Endodermal cell (in vitro differentiated cells): ENCODE measurements around the gene HIC1. TPM values are rescaled to one million over a fixed set of nuclear protein-coding genes. Genes with fewer than 3 reads are reported as not detected.

ENCODE experiments used
- DNase-seq: peaks from one replicate; pipeline ENCODE4 v3.0.0-alpha.2; 2017
- H3K27ac ChIP-seq: 2 replicates; pipeline ENCODE4 v1.5.1; 2013; ENCODE audit warnings: mild to moderate bottlenecking, low read depth, low read length, moderate library complexity
- H3K27me3 ChIP-seq: 2 replicates; pipeline ENCODE4 v1.6.1; 2013; ENCODE audit warnings: mild to moderate bottlenecking, low read length, moderate library complexity; ENCODE audit not compliant: insufficient read depth, control insufficient read depth, poor library complexity, severe bottlenecking
- H3K36me3 ChIP-seq: 2 replicates; pipeline ENCODE4 v1.7.0; 2013; ENCODE audit warnings: mild to moderate bottlenecking, low read length, moderate library complexity; ENCODE audit not compliant: control insufficient read depth, insufficient read depth
- H3K4me1 ChIP-seq: one replicate; pipeline ENCODE4 v1.7.0; 2013; ENCODE audit warnings: low read length; ENCODE audit not compliant: control insufficient read depth, insufficient read depth
- H3K4me3 ChIP-seq: 2 replicates; pipeline ENCODE4 v1.5.1; 2013; ENCODE audit warnings: mild to moderate bottlenecking, low read length, moderate library complexity
- H3K9ac ChIP-seq: 2 replicates; pipeline ENCODE4 v1.6.1; 2013; ENCODE audit warnings: mild to moderate bottlenecking, low read length, moderate library complexity; ENCODE audit not compliant: poor library complexity, severe bottlenecking; ENCODE audit errors: extremely low read depth
- H3K9me3 ChIP-seq: 2 replicates; pipeline ENCODE4 v1.6.1; 2013; ENCODE audit warnings: mild to moderate bottlenecking, low read length, moderate library complexity; ENCODE audit not compliant: control insufficient read depth
- H3K27ac Mint-ChIP-seq: 2 replicates; pipeline ENCODE4 v1.8.0; 2020; ENCODE audit warnings: mixed read lengths
- H3K27me3 Mint-ChIP-seq: 2 replicates; pipeline ENCODE4 v1.8.0; 2021; ENCODE audit warnings: mild to moderate bottlenecking, mixed read lengths; ENCODE audit not compliant: insufficient read depth
- H3K36me3 Mint-ChIP-seq: 2 replicates; pipeline ENCODE4 v1.8.0; 2020; ENCODE audit warnings: low read depth, mixed read lengths
- H3K4me1 Mint-ChIP-seq: 2 replicates; pipeline ENCODE4 v1.8.0; 2020; ENCODE audit warnings: mixed read lengths
- H3K4me3 Mint-ChIP-seq: 2 replicates; pipeline ENCODE4 v1.8.0; 2020; ENCODE audit warnings: mild to moderate bottlenecking, moderate library complexity, mixed read lengths
- H3K9me3 Mint-ChIP-seq: 2 replicates; pipeline ENCODE4 v1.8.0; 2020; ENCODE audit warnings: mild to moderate bottlenecking, mixed read lengths
- WGBS, 2 experiments: methylation state at CpG; one replicate each; pipeline versions ENCODE4 v1.1.5 to v1.1.7; 2013; ENCODE audit warnings: missing lambda C conversion rate in 2 of 2, mixed read lengths in 1 of 2; ENCODE audit not compliant: insufficient coverage in 1 of 2, insufficient read length in 1 of 2; 5-methylcytosine and 5-hydroxymethylcytosine counted together
- total RNA-seq, 2 donors: library from RNA; stranded (reverse); fragmentation: NEBNext Ultra II Directional in 1 of 2; extraction: Animal tissue kit (Norgen Biotek cat#: 25700) in 1 of 2; gene quantifications; 2 replicates in 1 of 2; 3 replicates in 1 of 2; pipeline ENCODE4 v1.2.1, GENCODE V29; 2021
- TF ChIP-seq, protein P1 (sequence below): fragments of 200-600 bp; sonication (generic); conservative IDR thresholded peaks from 2 replicates; pipeline ENCODE4 v1.5.0; 2021; ENCODE audit warnings: antibody characterized with exemption, mild to moderate bottlenecking

HIC1 gene
- total RNA-seq, 2 donors from 2014 or later, result 0.13 to 0.57 TPM

DNA sequence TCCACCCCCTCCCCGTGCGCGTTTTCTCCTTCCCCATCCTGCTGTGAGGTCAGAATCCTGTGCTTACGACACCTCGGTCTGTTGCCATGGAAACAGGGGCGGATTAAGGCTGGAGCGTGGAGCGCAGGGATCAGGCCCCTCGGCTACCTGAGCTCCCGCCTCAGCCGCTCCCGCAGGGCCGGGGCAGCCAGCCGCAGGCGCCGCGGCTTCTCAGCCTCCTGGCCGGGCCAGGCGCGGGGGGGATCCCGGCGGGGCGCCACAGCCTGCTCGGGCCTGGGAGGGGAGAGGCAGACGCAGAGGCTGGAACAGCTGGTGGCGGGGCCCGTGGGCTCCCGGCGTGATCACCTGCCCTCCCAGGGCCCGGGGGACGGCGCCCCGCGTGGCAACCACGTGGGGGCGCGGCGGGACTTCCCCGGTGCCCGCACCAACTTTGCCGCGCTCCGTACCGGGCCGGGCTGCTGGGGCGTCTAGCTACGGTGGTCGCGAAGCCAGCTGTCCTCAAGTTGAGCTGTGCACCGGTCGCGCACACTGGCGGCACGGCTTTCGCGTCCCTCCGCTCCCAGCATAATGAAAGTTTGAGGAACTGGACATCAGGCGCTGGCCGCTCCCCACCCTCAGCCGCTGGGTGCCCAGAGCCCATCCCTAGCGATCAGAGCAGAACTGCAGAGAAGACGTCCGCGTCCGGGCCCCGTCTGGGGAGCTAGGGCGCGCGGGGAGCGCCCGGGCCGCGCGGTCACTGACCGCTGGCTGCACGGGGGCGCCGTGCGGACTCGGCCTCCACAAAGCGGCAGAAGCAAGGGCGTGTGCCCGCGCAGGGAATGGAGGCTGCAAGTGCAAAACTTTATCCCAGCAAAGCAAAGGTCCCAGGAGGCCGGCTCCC is 31.0 kb upstream of the HIC1 start:
- Mint-ChIP-seq H3K36me3 (no peaks in the 10 kb centered on the region), H3K27me3 (peaks cover 85% of the 10 kb centered on the region), H3K27ac (no peak overlapping the region), H3K9me3 (peaks cover 4% of the 10 kb centered on the region), H3K4me1 (peaks cover 22% of the 10 kb centered on the region), H3K4me3 (peak overlapping the region; percentile 72)
- Histone ChIP-seq H3K4me1 (no peaks in the 10 kb centered on the region), H3K9me3 (no peaks in the 10 kb centered on the region), H3K27me3 (peaks cover 12% of the 10 kb centered on the region), H3K27ac (no peak overlapping the region), H3K4me3 (peak overlapping the region; percentile 86), H3K9ac (peak overlapping the region; percentile 75), H3K36me3 (peaks cover 10% of the 10 kb centered on the region)
- 1 to 2% methylated on average over 26 to 85 of the region's 85 CpGs for WGBS, 2 experiments
- TF ChIP-seq, protein P1, sequence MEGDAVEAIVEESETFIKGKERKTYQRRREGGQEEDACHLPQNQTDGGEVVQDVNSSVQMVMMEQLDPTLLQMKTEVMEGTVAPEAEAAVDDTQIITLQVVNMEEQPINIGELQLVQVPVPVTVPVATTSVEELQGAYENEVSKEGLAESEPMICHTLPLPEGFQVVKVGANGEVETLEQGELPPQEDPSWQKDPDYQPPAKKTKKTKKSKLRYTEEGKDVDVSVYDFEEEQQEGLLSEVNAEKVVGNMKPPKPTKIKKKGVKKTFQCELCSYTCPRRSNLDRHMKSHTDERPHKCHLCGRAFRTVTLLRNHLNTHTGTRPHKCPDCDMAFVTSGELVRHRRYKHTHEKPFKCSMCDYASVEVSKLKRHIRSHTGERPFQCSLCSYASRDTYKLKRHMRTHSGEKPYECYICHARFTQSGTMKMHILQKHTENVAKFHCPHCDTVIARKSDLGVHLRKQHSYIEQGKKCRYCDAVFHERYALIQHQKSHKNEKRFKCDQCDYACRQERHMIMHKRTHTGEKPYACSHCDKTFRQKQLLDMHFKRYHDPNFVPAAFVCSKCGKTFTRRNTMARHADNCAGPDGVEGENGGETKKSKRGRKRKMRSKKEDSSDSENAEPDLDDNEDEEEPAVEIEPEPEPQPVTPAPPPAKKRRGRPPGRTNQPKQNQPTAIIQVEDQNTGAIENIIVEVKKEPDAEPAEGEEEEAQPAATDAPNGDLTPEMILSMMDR, result peak; percentile 13
- DNase-seq, result peak; percentile 97

DNA sequence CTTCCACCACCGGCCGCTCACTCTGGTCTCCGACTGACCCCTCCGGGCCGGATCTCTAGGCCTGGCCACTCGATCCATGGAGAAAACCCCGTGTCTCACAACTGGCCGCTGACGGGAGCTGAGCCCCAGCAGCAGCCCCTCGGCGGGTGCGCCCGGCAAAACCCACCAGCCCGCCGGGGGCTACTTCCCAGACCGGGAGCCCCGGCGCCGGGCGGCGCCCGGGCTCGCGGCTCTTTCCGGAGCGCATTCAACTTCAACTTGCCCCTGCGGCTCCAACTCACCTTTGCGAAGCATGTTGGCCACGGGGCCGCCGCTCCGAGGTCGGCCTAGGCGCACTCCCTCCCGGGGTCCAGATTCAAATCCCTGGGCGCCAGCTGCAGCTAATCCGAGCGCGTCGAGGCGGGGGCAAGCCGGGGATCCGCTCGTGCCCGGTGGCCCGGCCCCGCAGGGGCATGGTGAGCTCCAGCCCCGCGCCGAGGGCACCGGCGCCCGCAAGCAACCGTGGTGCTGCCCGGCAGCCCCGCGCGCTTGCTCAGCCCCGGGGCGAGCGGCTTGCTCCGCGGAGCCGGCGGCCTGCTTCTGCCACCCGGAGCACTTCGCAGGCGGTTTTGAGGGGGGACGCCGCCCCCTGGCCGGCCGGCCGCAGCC is 30.2 kb upstream of the HIC1 start:
- peaks cover 85% of the 10 kb centered on the region for H3K27me3 Mint-ChIP-seq
- H3K9ac ChIP-seq, result peak overlapping the region; percentile 75
- 1% methylated on average over 35 to 73 of the region's 73 CpGs for WGBS, 2 experiments
- peak overlapping the region; percentile 86 for H3K4me3 ChIP-seq
- peaks cover 4% of the 10 kb centered on the region for H3K9me3 Mint-ChIP-seq
- peaks cover 12% of the 10 kb centered on the region for H3K27me3 ChIP-seq
- TF ChIP-seq, protein P1, result no peak
- no peaks in the 10 kb centered on the region for H3K36me3 Mint-ChIP-seq
- peaks cover 17% of the 10 kb centered on the region for H3K4me1 Mint-ChIP-seq
- H3K27ac Mint-ChIP-seq, result no peak overlapping the region
- peaks cover 10% of the 10 kb centered on the region for H3K36me3 ChIP-seq
- DNase-seq, result peak; percentile 85
- peak overlapping the region; percentile 72 for H3K4me3 Mint-ChIP-seq
- H3K9me3 ChIP-seq, result no peaks in the 10 kb centered on the region
- H3K27ac ChIP-seq, result no peak overlapping the region
- H3K4me1 ChIP-seq, result no peaks in the 10 kb centered on the region

DNA sequence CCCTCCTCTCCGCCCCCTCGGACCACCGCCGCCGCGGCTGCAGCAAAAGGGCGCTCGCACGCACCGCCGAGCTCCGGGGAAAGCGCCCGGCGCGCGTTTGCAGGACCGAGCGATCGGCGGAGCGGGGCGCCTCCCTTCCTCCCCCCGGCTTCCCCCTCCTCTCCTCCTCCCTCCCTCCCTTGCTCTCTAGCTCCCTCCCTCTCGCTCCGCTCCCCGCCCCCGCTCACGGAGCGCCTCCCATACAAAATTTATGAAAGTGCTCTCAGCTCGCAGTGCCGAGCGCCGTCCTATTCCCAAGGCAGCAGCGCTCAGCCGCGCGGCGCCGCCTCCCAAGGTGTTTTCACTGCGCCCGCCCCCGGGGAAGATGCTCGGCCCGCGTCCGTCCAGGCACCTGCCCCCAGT is 29.7 kb upstream of the HIC1 start, which contains the start of gene RTN4RL1:
TSS of gene RTN4RL1 (minus strand) at position 115 of the 402 bp plus-strand sequence. CDS start 469 bp downstream, outside the sequence.
- peaks cover 81% of the 10 kb centered on the region for H3K27me3 Mint-ChIP-seq
- Histone ChIP-seq H3K27ac (no peak within 1 kb of the TSS), H3K9ac (peak within 1 kb of the TSS; percentile 75), H3K36me3 (peaks cover 7% of the 10 kb centered on the region), H3K4me3 (peak within 1 kb of the TSS; percentile 86), H3K4me1 (no peaks in the 10 kb centered on the region), H3K27me3 (peaks cover 11% of the 10 kb centered on the region), H3K9me3 (no peaks in the 10 kb centered on the region)
- no peaks in the 10 kb centered on the region for H3K36me3 Mint-ChIP-seq
- H3K27ac Mint-ChIP-seq, result peak within 1 kb of the TSS; percentile 2
- peak within 1 kb of the TSS; percentile 72 for H3K4me3 Mint-ChIP-seq
- H3K9me3 Mint-ChIP-seq, result peaks cover 4% of the 10 kb centered on the region
- TF ChIP-seq, protein P1, result no peak
- DNase-seq, result peak; percentile 90
- 0% methylated on average over 11 to 47 of the region's 47 CpGs for WGBS, 2 experiments
- peaks cover 12% of the 10 kb centered on the region for H3K4me1 Mint-ChIP-seq
